LHCN-M2 (cell line): ENCODE data around the gene SRPK2. TPM values are rescaled to one million over a fixed set of nuclear protein-coding genes. Genes with fewer than 3 reads are reported as not detected.
A peak's percentile ranks its signal among the peaks of the same experiment; 100 is the strongest.
"Not testable (repeated sequence)": the region's sequence is repeated elsewhere in the genome, so short reads cannot be mapped to it uniquely, and the experiment has no call there.

Experiments
- DNase-seq: peaks from one replicate; pipeline ENCODE4 v3.0.0-alpha.2; 2012; ENCODE audit warnings: low read depth
- total RNA-seq: library from RNA; depleted of rRNA; stranded (reverse); fragments of >200 nt; gene quantifications from 2 replicates; pipeline ENCODE4 v1.2.3, GENCODE V29; 2014

Gene SRPK2
- total RNA-seq, 1 experiment from 2014 or later = 47.2 TPM

GRCh38 chr7:105304040-105304895 lies 84.5 kb downstream of the SRPK2 start:
- DNase-seq = peak; percentile 67

- DNase-seq = peak; percentile 58
Observed at GRCh38 chr7:105300587-105300986, 88.1 kb downstream of the SRPK2 start.

GRCh38 chr7:105298439-105298894 lies 90.3 kb downstream of the SRPK2 start:
- DNase-seq = no peak

- DNase-seq = no peak
Observed at GRCh38 chr7:105297985-105298384, 90.7 kb downstream of the SRPK2 start.

DNA sequence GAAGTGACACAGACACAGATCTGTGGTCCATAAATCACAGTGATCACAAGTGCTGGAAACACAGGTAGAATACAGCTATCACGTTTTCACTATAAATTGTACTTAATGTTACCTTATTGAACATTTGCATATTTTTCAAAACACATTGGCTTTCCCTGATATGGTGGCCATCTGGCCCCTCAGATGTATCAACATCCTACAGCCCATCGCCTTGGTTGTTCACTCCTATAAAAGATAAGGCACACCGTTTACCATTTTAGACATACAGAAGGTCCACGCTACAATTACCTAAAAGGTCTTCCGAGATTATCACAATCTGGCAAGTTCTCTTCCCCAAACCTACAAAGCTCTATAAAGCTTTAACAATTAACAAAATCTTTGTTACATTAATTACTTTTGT lies 91.4 kb downstream of the SRPK2 start:
- DNase-seq = no peak

DNA sequence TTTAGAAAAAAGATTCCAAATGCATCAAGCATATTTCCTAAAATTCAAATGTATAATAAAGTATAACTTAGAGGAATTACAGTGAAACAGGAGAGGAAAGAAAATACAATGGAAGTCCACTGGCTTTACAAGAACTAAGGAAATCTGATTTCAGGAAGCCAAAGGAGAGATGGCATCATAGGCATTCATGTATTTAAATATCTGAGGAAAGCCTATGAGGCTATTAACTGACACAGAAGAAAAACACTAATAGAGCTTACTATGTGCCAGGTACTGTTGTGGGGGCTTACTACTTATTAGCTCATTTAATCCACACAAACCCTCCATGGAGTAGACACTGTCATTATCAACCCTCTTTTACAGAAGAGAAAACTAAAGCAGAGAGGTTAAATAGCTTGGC lies 92.2 kb downstream of the SRPK2 start:
- DNase-seq = no peak

GRCh38 chr7:105295596-105296352 lies 92.9 kb downstream of the SRPK2 start:
- DNase-seq = peak; percentile 26

DNA sequence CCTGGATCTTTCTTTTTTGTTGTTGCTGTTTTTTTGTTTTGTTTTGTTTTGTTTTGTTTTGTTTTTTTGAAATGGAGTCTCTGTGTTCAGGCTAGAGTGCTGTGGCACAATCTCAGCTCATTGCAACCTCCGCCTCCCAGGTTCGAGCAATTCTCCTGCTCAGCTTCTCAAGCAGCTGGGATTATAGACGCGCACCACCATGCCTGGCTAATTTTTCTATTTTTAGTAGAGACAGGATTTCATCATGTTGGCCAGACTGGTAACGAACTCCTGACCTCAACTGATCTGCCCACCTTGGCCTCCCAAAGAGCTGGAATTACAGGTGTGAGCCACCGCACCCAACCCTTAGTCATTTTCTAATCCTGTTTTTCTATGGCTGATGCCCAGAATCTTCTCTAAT lies 94.2 kb downstream of the SRPK2 start:
- DNase-seq = not testable (repeated sequence)

DNA sequence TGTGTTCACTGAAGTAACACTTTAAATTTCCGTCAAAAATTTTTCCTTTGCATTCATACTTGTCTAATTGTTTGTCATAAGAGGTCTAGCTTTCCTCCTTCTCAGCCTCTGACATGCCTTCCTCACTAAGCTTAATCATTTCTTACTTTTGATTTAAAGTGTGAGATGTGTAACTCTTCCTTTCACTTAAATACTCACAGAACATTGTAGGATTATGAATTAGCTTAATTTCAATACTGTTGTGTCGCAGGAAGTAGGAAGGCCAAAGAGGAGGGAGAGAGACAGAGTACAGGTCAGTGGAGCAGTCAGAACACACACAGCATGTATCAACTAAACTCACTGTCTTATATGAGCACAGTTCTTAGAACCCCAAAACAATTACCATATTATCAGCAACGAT lies 99.0 kb downstream of the SRPK2 start:
- no peak for DNase-seq

DNA sequence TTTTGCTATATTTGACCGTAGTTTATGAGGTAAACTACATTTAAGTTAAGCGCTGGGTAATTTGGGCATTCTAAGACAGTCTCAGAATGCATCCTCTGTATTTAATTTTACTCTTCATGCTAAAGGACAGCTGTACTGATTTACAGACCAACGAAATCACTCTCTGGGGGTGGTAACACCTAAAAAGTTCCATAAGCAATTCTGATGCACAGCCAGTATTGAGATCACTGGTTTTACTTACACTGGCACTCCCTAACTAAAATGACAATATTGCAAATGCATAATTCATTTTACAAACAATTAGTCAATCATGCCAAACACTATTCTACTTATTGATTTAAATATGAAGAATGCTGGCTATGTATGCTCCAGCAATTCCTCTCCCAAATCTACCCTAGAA lies 102.3 kb downstream of the SRPK2 start:
- DNase-seq = no peak

GRCh38 chr7:105285118-105285874 lies 103.4 kb downstream of the SRPK2 start:
- DNase-seq = no peak

DNA sequence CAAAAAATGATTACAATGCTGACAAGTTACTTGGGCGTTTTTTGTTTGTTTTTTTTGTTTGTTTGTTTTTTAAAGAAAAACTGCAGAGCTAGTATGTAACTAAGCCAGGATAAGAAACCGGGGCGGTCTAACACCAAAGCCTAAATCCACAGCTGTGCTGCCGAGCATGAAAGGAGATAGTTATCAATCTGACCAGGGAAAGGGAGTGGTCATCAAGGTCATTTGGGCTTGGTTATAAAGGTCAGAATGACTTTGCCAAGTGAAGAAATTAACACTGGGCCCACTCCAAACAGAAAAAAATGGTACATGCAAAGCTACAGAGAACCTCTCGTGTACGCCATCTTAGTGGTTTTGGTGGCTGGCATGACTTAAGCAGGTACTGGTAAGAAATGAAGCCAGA lies 104.7 kb downstream of the SRPK2 start:
- DNase-seq = no peak

- DNase-seq = no peak
Observed at GRCh38 chr7:105281966-105282365, 106.8 kb downstream of the SRPK2 start.

- no peak for DNase-seq
Observed at GRCh38 chr7:105279688-105280007, 109.1 kb downstream of the SRPK2 start.

- no peak for DNase-seq
Observed at GRCh38 chr7:105278973-105279687, 109.6 kb downstream of the SRPK2 start.

GRCh38 chr7:105278565-105278964 lies 110.2 kb downstream of the SRPK2 start:
- DNase-seq = no peak

DNA sequence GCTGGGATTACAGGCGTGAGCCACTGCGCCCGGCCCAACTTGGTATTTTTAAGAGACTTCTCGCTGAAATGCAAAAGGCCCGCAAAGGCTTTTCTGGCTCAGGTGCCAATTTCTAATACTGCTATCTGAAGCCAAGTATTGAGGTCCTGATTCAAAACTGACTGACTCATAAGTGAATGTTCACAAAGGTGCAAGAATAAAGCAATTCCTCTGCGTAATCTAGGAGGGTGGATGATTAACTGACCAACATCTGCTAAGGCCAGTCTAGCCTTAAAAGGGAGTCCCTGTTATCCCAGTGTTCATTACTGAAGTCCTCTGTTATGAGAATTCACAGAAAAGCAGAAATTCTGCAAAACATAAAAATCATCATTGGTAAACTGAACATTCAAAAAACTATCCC lies 111.4 kb downstream of the SRPK2 start:
- peak; percentile 79 for DNase-seq

DNA sequence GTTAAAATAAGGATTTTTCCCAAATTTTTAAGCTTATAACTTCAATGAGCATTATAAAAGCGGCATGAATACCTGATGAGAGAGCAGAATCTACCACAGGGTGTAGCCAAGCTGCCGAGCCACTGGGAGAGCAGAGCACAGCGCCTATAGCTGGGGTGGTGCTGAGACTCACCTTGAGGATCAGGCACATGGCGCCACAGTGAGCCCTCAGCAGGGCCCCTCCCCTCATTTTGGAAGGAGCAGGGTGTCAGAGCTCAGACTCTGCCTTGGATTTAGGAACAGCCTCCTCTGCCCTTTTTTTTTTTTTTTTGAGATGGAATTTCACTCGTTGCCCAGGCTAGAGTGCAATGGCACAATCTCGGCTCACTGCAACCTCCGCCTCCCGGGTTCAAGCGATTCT lies 118.6 kb downstream of the SRPK2 start:
- DNase-seq = no peak

GRCh38 chr7:105269397-105269796 lies 119.3 kb downstream of the SRPK2 start:
- no peak for DNase-seq

DNA sequence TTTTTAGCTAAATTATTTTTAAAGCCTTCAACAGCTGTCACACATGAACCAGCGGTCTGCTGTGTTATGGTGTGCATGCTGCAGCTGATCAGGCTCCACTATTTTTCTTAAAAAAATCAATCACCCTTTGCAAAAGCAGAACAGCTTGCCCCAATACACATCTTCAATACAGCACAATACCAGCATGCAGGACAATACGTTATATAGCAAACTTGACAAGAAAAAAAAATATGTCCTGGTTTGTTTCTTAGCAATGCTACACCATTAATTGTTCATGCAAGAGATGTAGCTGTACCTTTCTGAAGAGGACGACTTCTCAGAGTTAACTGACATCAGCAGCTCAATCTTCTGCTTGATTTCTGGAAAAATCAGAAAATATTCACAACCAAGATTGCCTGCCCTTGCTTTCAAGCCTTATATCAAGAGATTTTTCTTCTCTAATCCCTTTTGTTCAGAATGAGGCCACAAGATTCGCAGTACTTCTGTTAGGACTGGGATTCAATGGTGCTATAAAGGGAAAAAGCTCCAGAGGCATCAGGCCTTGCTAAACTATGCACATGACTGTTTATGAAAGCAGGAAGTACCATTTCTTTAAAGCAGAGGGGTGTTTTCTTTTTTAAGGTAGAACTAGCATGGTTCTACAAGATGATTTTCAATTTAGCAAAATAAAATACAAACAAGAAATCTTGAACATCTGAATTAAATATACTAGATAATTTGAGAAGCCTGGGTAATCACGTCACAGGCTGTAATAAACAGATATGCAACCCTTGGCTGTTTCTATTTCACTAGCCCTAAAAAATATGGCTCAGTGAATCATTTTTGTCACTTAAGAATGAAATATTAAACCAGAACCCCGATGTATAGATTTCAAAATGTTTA lies 120.0 kb downstream of the SRPK2 start:
- DNase-seq = peak; percentile 74
